Transverse colon (tissue), 4 donors: ENCODE results near the gene MZT2A.
"Not testable (repeated sequence)": the region's sequence is repeated elsewhere in the genome, so short reads cannot be mapped to it uniquely, and the experiment has no call there.

Experiments used
- EP300 ChIP-seq: sonication (generic); formaldehyde crosslinking; IDR thresholded peaks from one replicate; pipeline ENCODE4 v1.6.1; 2017; ENCODE audit warnings: antibody characterized with exemption, low read depth
- POLR2AphosphoS5 ChIP-seq, 3 donors: sonication (generic); formaldehyde crosslinking; IDR thresholded peaks; one replicate each; pipeline ENCODE4 v1.6.1; 2016; ENCODE audit warnings: antibody characterized with exemption in 3 of 3
- TF ChIP-seq, protein P1 (sequence below), 5 experiments: fragments of 200-600 bp in 3 of 5; fragments of 450-650 bp in 2 of 5; sonication (generic) in 3 of 5; IDR thresholded peaks; 1 replicate in 2 of 5; 2 replicates in 3 of 5; pipeline ENCODE4 v1.5.1; 2016 to 2017; ENCODE audit warnings: antibody characterized with exemption in 5 of 5, inconsistent platforms in 3 of 5, mild to moderate bottlenecking in 2 of 5, moderate library complexity in 1 of 5

GRCh38 chr2:131514408-131515166 is 22.4 kb upstream of the MZT2A start:
- not testable (repeated sequence) for TF ChIP-seq POLR2AphosphoS5 (IDR thresholded peaks at IDR 0.05); EP300
- TF ChIP-seq, protein P1, sequence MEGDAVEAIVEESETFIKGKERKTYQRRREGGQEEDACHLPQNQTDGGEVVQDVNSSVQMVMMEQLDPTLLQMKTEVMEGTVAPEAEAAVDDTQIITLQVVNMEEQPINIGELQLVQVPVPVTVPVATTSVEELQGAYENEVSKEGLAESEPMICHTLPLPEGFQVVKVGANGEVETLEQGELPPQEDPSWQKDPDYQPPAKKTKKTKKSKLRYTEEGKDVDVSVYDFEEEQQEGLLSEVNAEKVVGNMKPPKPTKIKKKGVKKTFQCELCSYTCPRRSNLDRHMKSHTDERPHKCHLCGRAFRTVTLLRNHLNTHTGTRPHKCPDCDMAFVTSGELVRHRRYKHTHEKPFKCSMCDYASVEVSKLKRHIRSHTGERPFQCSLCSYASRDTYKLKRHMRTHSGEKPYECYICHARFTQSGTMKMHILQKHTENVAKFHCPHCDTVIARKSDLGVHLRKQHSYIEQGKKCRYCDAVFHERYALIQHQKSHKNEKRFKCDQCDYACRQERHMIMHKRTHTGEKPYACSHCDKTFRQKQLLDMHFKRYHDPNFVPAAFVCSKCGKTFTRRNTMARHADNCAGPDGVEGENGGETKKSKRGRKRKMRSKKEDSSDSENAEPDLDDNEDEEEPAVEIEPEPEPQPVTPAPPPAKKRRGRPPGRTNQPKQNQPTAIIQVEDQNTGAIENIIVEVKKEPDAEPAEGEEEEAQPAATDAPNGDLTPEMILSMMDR (IDR thresholded peaks at IDR 0.05): not testable (repeated sequence)
